IMR-90 (cell line): ENCODE measurements around the gene OPHN1. TPM values are rescaled to one million over a fixed set of nuclear protein-coding genes. Genes with fewer than 3 reads are reported as not detected.

ENCODE experiments used
- ATAC-seq: fragments of 200-7000 bp; cut with Tn5 transposase; 2 replicates; pipeline ENCODE4 v1.9.1; 2020; ENCODE audit warnings: low read depth, mild to moderate bottlenecking, moderate library complexity
- BruUV-seq: library from RNA; stranded (reverse); fragments of 400-500 nt; replicated peaks from 2 replicates; lab custom pipeline; 2021; lab: Mats Ljungman, UMichigan
- CTCF ChIA-PET: fragments of 300-600 bp; formaldehyde crosslinking; extraction: SDS; loops from one replicate; lab custom pipeline; 2021; ENCODE audit warnings: antibody characterized with exemption; lab: Yijun Ruan, JAX
- POLR2A ChIA-PET: fragments of 300-600 bp; sonication (Branson Sonifier 250); formaldehyde crosslinking; loops from one replicate; lab custom pipeline; 2022; ENCODE audit warnings: antibody characterized with exemption; ENCODE audit not compliant: unreplicated experiment; lab: Charles Lee
- DNase-seq: peaks from one replicate; pipeline ENCODE4 v3.0.0; 2013
- H2AFZ ChIP-seq: replicated peaks from 2 replicates; pipeline ENCODE3; 2013; ENCODE audit warnings: low read length, mild to moderate bottlenecking; ENCODE audit not compliant: poor library complexity
- H2AK5ac ChIP-seq: 2 replicates; pipeline ENCODE4 v1.6.1; 2013; ENCODE audit warnings: low read depth, low read length, inconsistent platforms
- H2AK9ac ChIP-seq: replicated peaks from 2 replicates; pipeline ENCODE3; 2013; ENCODE audit warnings: mild to moderate bottlenecking, low read depth, low read length, moderate library complexity; ENCODE audit not compliant: poor library complexity
- H2BK120ac ChIP-seq: 2 replicates; pipeline ENCODE4 v1.6.1; 2013; ENCODE audit warnings: low read depth, low read length, inconsistent platforms
- H2BK15ac ChIP-seq: 3 replicates; pipeline ENCODE4 v1.6.1; 2013; ENCODE audit warnings: low read depth, low read length, inconsistent platforms
- H2BK20ac ChIP-seq: 2 replicates; pipeline ENCODE4 v1.6.1; 2013; ENCODE audit warnings: low read depth, mild to moderate bottlenecking, inconsistent platforms, low read length, moderate library complexity
- H2BK5ac ChIP-seq: 2 replicates; pipeline ENCODE4 v1.6.1; 2013; ENCODE audit warnings: mild to moderate bottlenecking, low read depth, low read length, inconsistent platforms; ENCODE audit not compliant: poor library complexity, severe bottlenecking
- H3K14ac ChIP-seq: replicated peaks from 2 replicates; pipeline ENCODE4 v1.6.1; 2013; ENCODE audit warnings: low read depth, low read length, inconsistent platforms
- H3K18ac ChIP-seq: 2 replicates; pipeline ENCODE4 v1.6.1; 2013; ENCODE audit warnings: low read depth, low read length, control low read depth
- H3K23ac ChIP-seq: 2 replicates; pipeline ENCODE4 v1.6.1; 2013; ENCODE audit warnings: low read depth, low read length, inconsistent platforms
- H3K27ac ChIP-seq: 2 replicates; pipeline ENCODE4 v1.5.1; 2013; ENCODE audit warnings: mild to moderate bottlenecking, control low read depth, low read length; ENCODE audit not compliant: insufficient read depth
- H3K27me3 ChIP-seq: 2 replicates; pipeline ENCODE4 v1.6.1; 2013; ENCODE audit warnings: low read length; ENCODE audit not compliant: control insufficient read depth, insufficient read depth
- H3K36me3 ChIP-seq: 2 replicates; pipeline ENCODE4 v1.6.1; 2013; ENCODE audit warnings: low read length, mixed read lengths; ENCODE audit not compliant: control insufficient read depth, insufficient read depth
- H3K4ac ChIP-seq: 2 replicates; pipeline ENCODE4 v1.6.1; 2013; ENCODE audit warnings: low read depth, low read length, inconsistent platforms
- H3K4me1 ChIP-seq: 2 replicates; pipeline ENCODE4 v1.6.1; 2013; ENCODE audit warnings: low read length, mixed read lengths; ENCODE audit not compliant: control insufficient read depth, insufficient read depth
- H3K4me2 ChIP-seq: 2 replicates; pipeline ENCODE4 v1.6.1; 2013; ENCODE audit warnings: low read depth, mild to moderate bottlenecking, control low read depth, low read length, moderate library complexity
- H3K4me3 ChIP-seq: 2 replicates; pipeline ENCODE4 v1.5.1; 2013; ENCODE audit warnings: low read depth, mild to moderate bottlenecking, control low read depth, low read length, moderate library complexity; ENCODE audit not compliant: insufficient read depth
- H3K56ac ChIP-seq: 2 replicates; pipeline ENCODE4 v1.6.1; 2013; ENCODE audit warnings: low read length, inconsistent platforms; ENCODE audit not compliant: insufficient read depth; ENCODE audit errors: extremely low read depth
- H3K79me1 ChIP-seq, 2 experiments: 2 replicates each; pipeline ENCODE4 v1.6.1; 2013; ENCODE audit warnings: low read length in 2 of 2, inconsistent platforms in 1 of 2, low read depth in 1 of 2
- H3K9ac ChIP-seq: 2 replicates; pipeline ENCODE4 v1.6.1; 2013; ENCODE audit warnings: low read depth, low read length, control low read depth
- H3K9me1 ChIP-seq: 2 replicates; pipeline ENCODE4 v1.6.1; 2013; ENCODE audit warnings: low read length, inconsistent platforms; ENCODE audit not compliant: insufficient read depth
- H3K9me3 ChIP-seq: 2 replicates; pipeline ENCODE4 v1.6.1; 2013; ENCODE audit warnings: low read length; ENCODE audit not compliant: control insufficient read depth, insufficient read depth
- H4K20me1 ChIP-seq: 2 replicates; pipeline ENCODE4 v1.6.1; 2013; ENCODE audit warnings: low read length, inconsistent platforms; ENCODE audit not compliant: insufficient read depth
- H4K5ac ChIP-seq: 2 replicates; pipeline ENCODE4 v1.6.1; 2013; ENCODE audit warnings: mild to moderate bottlenecking, low read depth, low read length, control low read depth
- H4K8ac ChIP-seq, 2 experiments: 2 replicates each; pipeline ENCODE4 v1.6.1; 2013; ENCODE audit warnings: low read depth in 2 of 2, low read length in 2 of 2, control low read depth in 1 of 2, inconsistent platforms in 1 of 2
- H4K91ac ChIP-seq: 2 replicates; pipeline ENCODE4 v1.6.1; 2013; ENCODE audit warnings: low read depth, low read length, inconsistent platforms; ENCODE audit not compliant: insufficient read depth
- CEBPB ChIP-seq: IDR thresholded peaks from 2 replicates; pipeline ENCODE4 v1.6.1; 2012; ENCODE audit warnings: low read depth, low read length, improper control_type of control experiment
- CHD1 ChIP-seq: IDR thresholded peaks from 2 replicates; pipeline ENCODE4 v1.6.1; 2012; ENCODE audit warnings: low read depth, low read length, improper control_type of control experiment
- ELK1 ChIP-seq: fragments of 150-350 bp; IDR thresholded peaks from 2 replicates; pipeline ENCODE4 v1.6.1; 2016; ENCODE audit warnings: low read depth, mild to moderate bottlenecking, low read length, moderate library complexity, borderline replicate concordance
- FOS ChIP-seq: fragments of 150-350 bp; IDR thresholded peaks from 2 replicates; pipeline ENCODE4 v1.6.1; 2016; ENCODE audit warnings: low read depth, low read length
- MAZ ChIP-seq: IDR thresholded peaks from 2 replicates; pipeline ENCODE4 v1.6.1; 2012; ENCODE audit warnings: low read depth, mild to moderate bottlenecking, low read length, improper control_type of control experiment, moderate library complexity, borderline replicate concordance
- MXI1 ChIP-seq: IDR thresholded peaks from 2 replicates; pipeline ENCODE4 v1.6.1; 2012; ENCODE audit warnings: low read depth, mild to moderate bottlenecking, low read length, moderate library complexity, borderline replicate concordance
- SMC3 ChIP-seq: fragments of 150-350 bp; IDR thresholded peaks from 2 replicates; pipeline ENCODE4 v1.6.1; 2016; ENCODE audit warnings: low read depth, mild to moderate bottlenecking, antibody characterized with exemption, low read length, moderate library complexity
- WGBS, 2 experiments: methylation state at CpG; one replicate each; pipeline versions ENCODE4 v1.1.5 to v1.1.7; 2013; ENCODE audit warnings: missing lambda C conversion rate in 2 of 2; ENCODE audit not compliant: insufficient read length in 1 of 2; ENCODE audit errors: extremely low coverage in 2 of 2; 5-methylcytosine and 5-hydroxymethylcytosine counted together
- dilution Hi-C: fragments of 300-500 bp; cut with HindIII; formaldehyde crosslinking; loops from one replicate; pipeline ENCODE4 v1.14.3; 2018; ENCODE audit warnings: low sequenced_read_pairs; ENCODE audit not compliant: unreplicated experiment
- in situ Hi-C: fragments of 300-500 bp; cut with MboI; formaldehyde crosslinking; loops from 3 replicates; pipeline ENCODE4 v1.14.3; 2019; ENCODE audit warnings: low sequenced_read_pairs, inconsistent platforms, mixed read lengths
- intact Hi-C: fragments of 100-400 bp; cut with micrococcal nuclease; formaldehyde crosslinking; loops from 2 replicates; pipeline ENCODE4 v1.10.0; 2022
- polyA plus RNA-seq, 3 experiments: library from polyadenylated mRNA; depleted of rRNA; stranded (reverse); fragments of >200 nt; gene quantifications; 2 replicates each; pipeline ENCODE4 v1.2.3, GENCODE V29; 2012; ENCODE audit warnings: low replicate concordance in 1 of 3
- total RNA-seq: library from RNA; depleted of rRNA; stranded (reverse); fragments of >200 nt; gene quantifications from 2 replicates; pipeline ENCODE4 v1.2.3, GENCODE V29; 2012

Gene OPHN1
- total and polyA plus RNA-seq, 2 of the 4 experiments (the other 2 are of a cell fraction), result 4.0 to 13.1 TPM

GRCh38 chrX:68284281-68284904, 148.9 kb downstream of the OPHN1 start:
- 60% methylated on average over 1 of the region's 2 CpGs; no CpG with 5 or more reads in 1 of the 2 experiments for WGBS, 2 experiments
- no peak overlapping the region for H3K23ac ChIP-seq
- no peaks in the 10 kb centered on the region for H3K27me3 ChIP-seq
- H3K27ac ChIP-seq, result no peak overlapping the region
- CTCF ChIA-PET, result no interaction called here
- H3K79me1 ChIP-seq, result no peaks in the 10 kb centered on the region
- no peaks in the 10 kb centered on the region for H3K4me1 ChIP-seq
- dilution Hi-C loops (no loop called here), intact Hi-C loops (no loop called here), in situ Hi-C loops (no loop called here)
- H3K18ac ChIP-seq, result no peak overlapping the region
- H3K9me1 ChIP-seq, result no peaks in the 10 kb centered on the region
- H2AFZ ChIP-seq, result no peak overlapping the region
- H2BK15ac ChIP-seq, result no peak overlapping the region
- no TSS peak for BruUV-seq
- no peak overlapping the region for H3K4ac ChIP-seq
- DNase-seq, result no peak
- H3K9ac ChIP-seq, result no peak overlapping the region
- POLR2A ChIA-PET, result no interaction called here
- no peak overlapping the region for H2AK9ac ChIP-seq
- no peak overlapping the region for H2BK5ac ChIP-seq
- no peak for ATAC-seq
- TF ChIP-seq FOS, result no peak
- no peak for TF ChIP-seq SMC3
- TF ChIP-seq MAZ, result no peak
- no peak for TF ChIP-seq ELK1
- TF ChIP-seq MXI1, result no peak
- TF ChIP-seq CHD1, result no peak
- TF ChIP-seq CEBPB, result no peak
- no peak overlapping the region for H2BK120ac ChIP-seq
- no peaks in the 10 kb centered on the region for H4K20me1 ChIP-seq
- H4K5ac ChIP-seq, result no peak overlapping the region
- no peak overlapping the region for H3K4me2 ChIP-seq
- no peak overlapping the region for H2BK20ac ChIP-seq
- no peak overlapping the region for H2AK5ac ChIP-seq
- H3K56ac ChIP-seq, result no peak overlapping the region
- H3K9me3 ChIP-seq, result no peaks in the 10 kb centered on the region
- no peak overlapping the region for H4K91ac ChIP-seq
- H3K36me3 ChIP-seq, result no peaks in the 10 kb centered on the region
- no peak overlapping the region for H3K14ac ChIP-seq
- H4K8ac ChIP-seq, result no peak overlapping the region
- H3K4me3 ChIP-seq, result no peak overlapping the region
